HUDEP-2 (cell line): Measurements from ENCODE around the gene USP17L30.
"Not testable (repeated sequence)": the region's sequence is repeated elsewhere in the genome, so short reads cannot be mapped to it uniquely, and the experiment has no call there.

ENCODE experiments used
- DNase-seq, 76 experiments: peaks; one replicate each; lab custom pipeline; 2025; ENCODE audit not compliant: unreplicated experiment in 76 of 76; lab: John Stamatoyannopoulos, UW

The USP17L30 gene

DNA sequence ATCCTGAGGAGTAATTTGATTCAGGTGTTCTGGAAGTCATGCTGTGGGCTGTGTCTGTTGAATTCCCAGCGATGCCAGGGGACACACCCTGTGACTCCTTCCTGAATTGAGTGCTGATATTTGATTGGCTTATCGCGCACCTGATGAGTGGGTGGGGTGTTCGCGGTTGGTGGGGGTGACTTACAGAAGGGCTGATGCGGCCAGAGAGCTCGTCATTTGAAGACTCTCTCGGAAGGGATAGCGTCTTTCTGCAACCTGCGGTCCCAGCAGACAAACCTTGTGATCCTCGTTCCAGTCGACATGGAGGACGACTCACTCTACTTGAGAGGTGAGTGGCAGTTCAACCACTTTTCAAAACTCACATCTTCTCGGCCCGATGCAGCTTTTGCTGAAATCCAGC, at the start of gene USP17L30:
Gene USP17L30 (plus strand): TSS at position 301 of the 400 bp plus-strand sequence. CDS start 0 bp downstream, at position 301.
- DNase-seq = not testable (repeated sequence)

GRCh38 chr4:9324191-9324590, 38.7 kb upstream of the USP17L30 start:
- DNase-seq = not testable (repeated sequence)

GRCh38 chr4:9324865-9325264, 38.1 kb upstream of the USP17L30 start, which contains the start of gene USP17L24:
Gene USP17L24 (plus strand): TSS chr4:9325165. CDS start chr4:9325165, 0 bp downstream.
- not testable (repeated sequence) for DNase-seq

- DNase-seq = not testable (repeated sequence)
Measured at GRCh38 chr4:9329611-9330010, 33.3 kb upstream of the USP17L30 start, which contains the start of gene USP17L25. Gene USP17L25 (plus strand): TSS chr4:9329911. CDS start chr4:9329911, 0 bp downstream.

DNA sequence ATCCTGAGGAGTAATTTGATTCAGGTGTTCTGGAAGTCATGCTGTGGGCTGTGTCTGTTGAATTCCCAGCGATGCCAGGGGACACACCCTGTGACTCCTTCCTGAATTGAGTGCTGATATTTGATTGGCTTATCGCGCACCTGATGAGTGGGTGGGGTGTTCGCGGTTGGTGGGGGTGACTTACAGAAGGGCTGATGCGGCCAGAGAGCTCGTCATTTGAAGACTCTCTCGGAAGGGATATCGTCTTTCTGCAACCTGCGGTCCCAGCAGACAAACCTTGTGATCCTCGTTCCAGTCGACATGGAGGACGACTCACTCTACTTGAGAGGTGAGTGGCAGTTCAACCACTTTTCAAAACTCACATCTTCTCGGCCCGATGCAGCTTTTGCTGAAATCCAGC, 28.6 kb upstream of the USP17L30 start, which contains the start of gene USP17L26:
Gene USP17L26 (plus strand): TSS at position 301 of the 400 bp plus-strand sequence. CDS start 0 bp downstream, at position 301.
- DNase-seq = not testable (repeated sequence)

GRCh38 chr4:9339103-9339502, 23.8 kb upstream of the USP17L30 start, which contains the start of gene USP17L5:
Gene USP17L5 (plus strand): TSS chr4:9339403. CDS start chr4:9339403, 0 bp downstream.
- not testable (repeated sequence) for DNase-seq

GRCh38 chr4:9343848-9344247, 19.1 kb upstream of the USP17L30 start, which contains the start of gene USP17L27:
Gene USP17L27 (plus strand): TSS chr4:9344148. CDS start chr4:9344148, 0 bp downstream.
- not testable (repeated sequence) for DNase-seq

- not testable (repeated sequence) for DNase-seq
Measured at GRCh38 chr4:9348593-9348992, 14.3 kb upstream of the USP17L30 start, which contains the start of gene USP17L28. Gene USP17L28 (plus strand): TSS chr4:9348893. CDS start chr4:9348893, 0 bp downstream.

DNA sequence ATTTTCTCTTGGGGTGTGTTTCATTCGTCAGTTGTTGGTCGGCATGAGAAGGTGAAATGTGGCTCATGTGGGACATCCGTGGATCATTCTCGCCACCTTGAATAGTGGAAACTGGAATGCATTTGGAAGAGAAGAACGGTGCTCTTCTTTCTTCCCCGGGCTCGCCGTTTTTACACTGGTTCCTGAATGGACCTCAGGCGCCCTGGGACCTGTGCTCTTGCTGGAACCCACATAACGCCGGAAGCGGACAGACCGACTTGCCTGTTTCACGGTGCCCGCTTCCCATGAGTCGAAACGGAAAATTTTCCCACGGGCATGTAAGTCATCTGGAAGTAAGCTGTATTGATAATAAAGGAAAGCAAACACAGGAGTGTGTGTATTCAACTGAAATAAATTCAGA, 12.1 kb upstream of the USP17L30 start:
- not testable (repeated sequence) for DNase-seq

DNA sequence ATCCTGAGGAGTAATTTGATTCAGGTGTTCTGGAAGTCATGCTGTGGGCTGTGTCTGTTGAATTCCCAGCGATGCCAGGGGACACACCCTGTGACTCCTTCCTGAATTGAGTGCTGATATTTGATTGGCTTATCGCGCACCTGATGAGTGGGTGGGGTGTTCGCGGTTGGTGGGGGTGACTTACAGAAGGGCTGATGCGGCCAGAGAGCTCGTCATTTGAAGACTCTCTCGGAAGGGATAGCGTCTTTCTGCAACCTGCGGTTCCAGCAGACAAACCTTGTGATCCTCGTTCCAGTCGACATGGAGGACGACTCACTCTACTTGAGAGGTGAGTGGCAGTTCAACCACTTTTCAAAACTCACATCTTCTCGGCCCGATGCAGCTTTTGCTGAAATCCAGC, 9.6 kb upstream of the USP17L30 start, which contains the start of gene USP17L29:
Gene USP17L29 (plus strand): TSS at position 301 of the 400 bp plus-strand sequence. CDS start 0 bp downstream, at position 301.
- not testable (repeated sequence) for DNase-seq

DNA sequence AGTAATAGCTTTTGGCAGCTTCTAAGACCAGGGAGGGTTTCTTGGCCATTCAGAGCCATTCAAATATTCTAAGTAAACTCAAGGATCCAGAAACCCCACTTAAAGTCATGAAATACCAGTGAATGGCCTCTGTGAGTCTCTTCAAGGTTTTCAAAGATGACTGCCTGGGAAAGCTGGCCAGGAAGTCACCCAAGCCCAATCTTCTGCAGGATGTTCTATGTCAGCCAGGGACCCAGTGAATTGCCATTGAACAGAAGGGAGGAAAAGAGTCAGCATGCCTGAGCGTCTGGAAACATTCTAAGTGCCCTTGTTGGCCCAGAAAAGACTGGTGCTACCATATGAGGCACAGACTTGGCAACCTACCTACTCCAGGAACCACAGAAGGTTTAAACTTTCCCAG, 17.0 kb downstream of the USP17L30 start:
- not testable (repeated sequence) for DNase-seq

- peak in 14 of 76 experiments; percentile 1 to 37 (median 16) for DNase-seq
Measured at GRCh38 chr4:9381012-9381534, 18.1 kb downstream of the USP17L30 start.

DNA sequence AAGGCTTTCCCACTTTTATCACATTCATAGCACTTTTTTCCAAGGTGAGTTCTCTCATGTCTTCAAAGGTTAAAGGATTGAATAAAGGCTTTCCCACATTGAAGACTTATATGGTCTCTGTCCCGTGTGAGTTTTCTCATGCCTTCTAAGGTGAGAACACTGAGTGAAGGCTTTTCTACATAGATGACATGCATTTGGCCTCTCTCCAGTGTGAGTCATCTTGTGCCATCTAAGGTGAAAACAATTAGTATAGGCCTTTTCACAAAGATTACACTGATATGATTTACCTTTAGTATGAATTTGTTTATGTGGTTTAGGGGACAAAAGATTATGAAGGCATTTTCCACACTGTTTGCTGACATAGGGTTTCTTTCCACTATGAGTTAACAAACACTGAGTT, 21.2 kb downstream of the USP17L30 start:
- DNase-seq = no peak

DNA sequence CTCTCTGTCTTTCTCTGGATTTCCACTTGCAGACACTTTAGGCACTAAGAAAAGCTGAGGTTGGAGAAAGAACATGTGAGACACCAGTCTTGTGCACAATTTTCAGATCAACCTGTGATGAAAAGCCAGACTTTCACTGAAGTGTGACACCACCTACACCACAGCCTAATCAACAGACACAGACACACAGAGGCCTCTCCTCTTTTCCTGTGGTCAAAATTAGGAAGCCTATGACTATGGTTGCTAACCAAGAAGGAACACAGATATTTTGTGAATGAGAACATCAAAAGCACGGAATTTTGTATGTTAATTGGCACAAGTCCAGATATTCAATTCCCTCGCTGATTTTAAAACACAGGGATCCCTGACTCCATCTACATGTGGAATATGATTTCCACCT, 26.1 kb downstream of the USP17L30 start:
- DNase-seq = not testable (repeated sequence)

DNA sequence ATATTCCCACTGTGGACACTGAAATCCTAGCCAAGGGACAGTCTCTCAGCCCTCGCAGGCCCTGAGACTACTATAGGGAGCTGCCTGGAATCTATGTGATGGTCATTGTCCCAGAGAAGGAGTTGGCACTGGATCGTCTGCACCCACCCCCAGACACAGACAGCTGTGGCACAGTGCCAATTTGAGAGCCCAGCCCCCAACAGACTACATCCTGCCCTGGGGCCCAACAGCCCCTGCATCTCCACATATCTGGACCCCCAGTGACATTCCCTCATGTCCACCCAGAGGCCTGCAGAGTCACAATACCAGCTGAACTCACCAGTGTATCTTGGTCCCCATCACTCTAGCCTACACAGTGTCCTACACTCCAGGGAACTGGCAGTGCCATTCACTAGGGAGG, 42.8 kb downstream of the USP17L30 start:
- DNase-seq = not testable (repeated sequence)

DNA sequence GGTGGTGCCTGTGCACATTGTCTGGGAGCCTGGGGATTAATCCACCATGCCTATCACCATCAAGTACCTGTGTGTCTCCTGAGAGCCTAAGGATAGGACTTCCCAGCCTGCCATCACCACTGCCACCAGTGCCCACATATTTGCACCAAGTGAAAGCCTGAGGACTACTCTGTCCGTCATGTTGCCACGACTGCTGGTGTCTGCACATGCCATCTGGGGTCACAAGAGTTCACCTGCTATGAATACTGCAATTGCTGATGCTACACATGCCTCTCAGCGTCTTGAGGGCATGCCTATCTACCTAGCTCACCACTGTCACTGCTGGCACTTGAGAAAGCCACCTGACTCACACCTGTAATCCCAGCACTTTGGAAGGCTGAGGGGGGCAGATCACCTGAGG, 43.6 kb downstream of the USP17L30 start:
- not testable (repeated sequence) for DNase-seq

DNA sequence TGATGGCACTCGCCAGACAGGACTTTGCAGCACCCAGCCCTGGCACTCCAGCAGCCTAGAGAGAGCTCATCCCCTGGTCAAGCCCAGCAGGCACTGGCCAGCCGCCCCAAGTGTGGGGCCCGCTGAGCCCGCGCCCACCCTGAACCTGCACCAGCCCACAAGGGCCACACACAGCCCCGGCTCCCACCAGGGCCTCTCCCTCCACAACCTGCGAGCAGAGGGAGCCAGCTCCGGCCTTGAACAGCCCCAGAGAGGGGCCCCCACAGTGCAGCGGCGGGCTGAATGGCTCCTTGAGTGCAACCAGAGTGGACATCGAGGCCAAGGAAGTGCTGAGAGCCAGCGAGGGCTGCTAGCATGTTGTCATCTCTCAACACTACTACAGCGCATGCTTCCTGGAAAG, 46.9 kb downstream of the USP17L30 start:
- no peak for DNase-seq
